ENCODE results near the gene CTNNBL1.

CTNNBL1 gene

DNA sequence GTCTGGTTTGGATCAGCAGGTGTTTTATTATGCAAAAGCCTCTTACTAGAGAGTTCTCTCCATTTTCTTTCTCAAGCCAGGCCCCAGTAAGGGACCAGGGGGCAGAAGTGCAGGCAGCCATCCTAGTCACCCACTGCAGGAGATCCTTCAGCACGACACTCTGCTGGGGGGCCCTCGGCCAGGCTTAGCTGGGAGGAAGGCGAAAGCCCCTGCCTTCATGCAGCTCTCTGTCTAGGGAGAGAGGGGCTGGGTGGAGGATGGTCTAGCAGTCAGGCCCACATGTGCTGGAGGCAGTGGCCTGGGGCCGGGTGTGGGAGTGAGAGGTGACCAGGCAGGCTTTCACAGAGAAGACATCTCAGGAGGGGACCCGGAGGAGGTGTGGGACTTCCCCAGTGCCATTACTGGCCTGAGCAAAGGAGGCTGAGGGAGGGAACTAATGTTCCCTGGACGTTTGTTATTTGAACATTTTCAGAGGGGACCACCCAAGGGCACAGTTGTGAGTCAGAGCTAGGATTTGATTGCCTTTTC lies 175.6 kb downstream of the CTNNBL1 start:
- TF ChIP-seq, protein P1, sequence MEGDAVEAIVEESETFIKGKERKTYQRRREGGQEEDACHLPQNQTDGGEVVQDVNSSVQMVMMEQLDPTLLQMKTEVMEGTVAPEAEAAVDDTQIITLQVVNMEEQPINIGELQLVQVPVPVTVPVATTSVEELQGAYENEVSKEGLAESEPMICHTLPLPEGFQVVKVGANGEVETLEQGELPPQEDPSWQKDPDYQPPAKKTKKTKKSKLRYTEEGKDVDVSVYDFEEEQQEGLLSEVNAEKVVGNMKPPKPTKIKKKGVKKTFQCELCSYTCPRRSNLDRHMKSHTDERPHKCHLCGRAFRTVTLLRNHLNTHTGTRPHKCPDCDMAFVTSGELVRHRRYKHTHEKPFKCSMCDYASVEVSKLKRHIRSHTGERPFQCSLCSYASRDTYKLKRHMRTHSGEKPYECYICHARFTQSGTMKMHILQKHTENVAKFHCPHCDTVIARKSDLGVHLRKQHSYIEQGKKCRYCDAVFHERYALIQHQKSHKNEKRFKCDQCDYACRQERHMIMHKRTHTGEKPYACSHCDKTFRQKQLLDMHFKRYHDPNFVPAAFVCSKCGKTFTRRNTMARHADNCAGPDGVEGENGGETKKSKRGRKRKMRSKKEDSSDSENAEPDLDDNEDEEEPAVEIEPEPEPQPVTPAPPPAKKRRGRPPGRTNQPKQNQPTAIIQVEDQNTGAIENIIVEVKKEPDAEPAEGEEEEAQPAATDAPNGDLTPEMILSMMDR (IDR thresholded peaks at IDR 0.05; ENCODE audit: low read depth, low read length, missing control alignments) = no peak
- Histone ChIP-seq H3K27ac (no peak overlapping the region), H3K36me3 (replicated peaks) (no peaks in the 10 kb centered on the region)

DNA sequence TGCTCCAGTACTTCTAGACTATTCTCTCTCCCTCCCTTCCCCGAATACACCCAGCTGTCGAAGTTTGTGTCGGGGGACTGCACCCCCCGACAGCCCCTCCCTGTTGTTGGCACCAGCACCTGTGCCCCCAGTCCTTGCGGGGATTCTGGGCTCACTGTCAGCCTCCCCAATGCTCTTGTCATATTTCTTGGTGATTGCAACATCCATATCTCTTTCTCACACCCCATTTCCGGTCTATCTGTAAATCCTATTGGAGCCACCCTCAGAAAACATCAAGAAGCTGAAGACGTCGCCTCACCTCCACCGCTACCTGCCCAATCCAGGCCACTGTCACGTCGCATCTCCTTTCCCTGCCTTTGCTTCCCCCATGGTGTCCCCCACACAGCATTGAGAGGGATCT lies 176.5 kb downstream of the CTNNBL1 start:
- no peak overlapping the region for H3K4me3 ChIP-seq (ENCODE audit: low read depth, low read length)
- TF ChIP-seq, protein P1 (IDR thresholded peaks at IDR 0.05; ENCODE audit: low read depth, low read length, missing control alignments) = no peak
- no peak overlapping the region for H3K27ac ChIP-seq
- in situ Hi-C loops (cut with HindIII; ENCODE audit: low pct_ligation_motif_present, low sequenced_read_pairs) = no loop called here
- no peaks in the 10 kb centered on the region for H3K27me3 ChIP-seq (replicated peaks)
- DNase-seq = no peak
- no peaks in the 10 kb centered on the region for H3K36me3 ChIP-seq (replicated peaks)

More for the DNA sequence above, 175.6 kb downstream of the CTNNBL1 start:
- Histone ChIP-seq H3K4me3 (ENCODE audit: low read depth, low read length) (no peak overlapping the region), H3K27me3 (replicated peaks) (no peaks in the 10 kb centered on the region)
- in situ Hi-C loops (cut with HindIII; ENCODE audit: low pct_ligation_motif_present, low sequenced_read_pairs) = no loop called here
- no peak for DNase-seq

DNA sequence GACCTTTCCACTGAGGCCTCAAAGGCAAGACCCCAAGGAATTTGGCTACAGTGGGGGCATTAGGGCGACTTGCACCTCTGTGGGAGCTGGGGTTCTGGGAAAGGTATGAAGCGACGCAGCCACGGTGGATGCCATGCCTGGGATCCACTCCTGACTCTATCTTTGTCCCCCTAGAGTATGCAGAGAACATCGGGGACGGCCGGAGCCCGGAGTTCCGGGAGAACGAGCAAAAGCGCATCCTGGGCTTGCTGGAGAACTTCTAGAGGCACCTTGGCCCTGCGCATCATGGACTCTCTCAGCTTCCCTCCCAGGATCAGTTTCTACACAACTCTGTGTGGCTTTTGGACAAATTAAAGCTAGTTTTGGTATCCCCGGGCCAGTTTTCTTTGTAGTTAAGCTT lies 177.9 kb downstream of the CTNNBL1 start:
- TF ChIP-seq, protein P1 (IDR thresholded peaks at IDR 0.05; ENCODE audit: low read depth, low read length, missing control alignments) = no peak
- Histone ChIP-seq H3K4me3 (ENCODE audit: low read depth, low read length) (no peak overlapping the region), H3K36me3 (replicated peaks) (no peaks in the 10 kb centered on the region), H3K27ac (no peak overlapping the region), H3K27me3 (replicated peaks) (no peaks in the 10 kb centered on the region)
- in situ Hi-C loops (cut with HindIII; ENCODE audit: low pct_ligation_motif_present, low sequenced_read_pairs) = no loop called here
- no peak for DNase-seq

DNA sequence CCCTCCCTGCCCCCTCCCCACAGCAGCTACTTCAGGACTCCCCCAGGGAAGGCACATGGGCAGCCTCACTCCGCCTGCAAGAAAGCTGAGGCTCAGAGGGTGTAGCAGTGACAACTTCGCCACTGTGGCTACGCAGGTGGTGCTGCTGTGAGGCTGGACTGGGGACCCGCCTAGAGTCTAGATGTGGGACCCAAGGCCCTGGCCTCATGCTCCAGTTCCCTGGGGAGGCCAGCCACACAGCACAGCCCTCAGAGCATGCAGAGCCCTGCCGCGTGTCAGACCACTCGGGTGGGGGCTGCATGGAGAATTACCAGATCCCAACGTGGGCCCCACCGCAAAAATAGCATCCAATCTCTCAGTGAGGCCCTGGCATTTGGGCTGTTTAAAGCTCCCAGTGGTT lies 178.3 kb downstream of the CTNNBL1 start:
- no peak overlapping the region for H3K4me3 ChIP-seq (ENCODE audit: low read depth, low read length)
- no peaks in the 10 kb centered on the region for H3K36me3 ChIP-seq (replicated peaks)
- DNase-seq = no peak
- no peaks in the 10 kb centered on the region for H3K27me3 ChIP-seq (replicated peaks)
- TF ChIP-seq, protein P1 (IDR thresholded peaks at IDR 0.05; ENCODE audit: low read depth, low read length, missing control alignments) = no peak
- no peak overlapping the region for H3K27ac ChIP-seq
- in situ Hi-C loops (cut with HindIII; ENCODE audit: low pct_ligation_motif_present, low sequenced_read_pairs) = no loop called here

DNA sequence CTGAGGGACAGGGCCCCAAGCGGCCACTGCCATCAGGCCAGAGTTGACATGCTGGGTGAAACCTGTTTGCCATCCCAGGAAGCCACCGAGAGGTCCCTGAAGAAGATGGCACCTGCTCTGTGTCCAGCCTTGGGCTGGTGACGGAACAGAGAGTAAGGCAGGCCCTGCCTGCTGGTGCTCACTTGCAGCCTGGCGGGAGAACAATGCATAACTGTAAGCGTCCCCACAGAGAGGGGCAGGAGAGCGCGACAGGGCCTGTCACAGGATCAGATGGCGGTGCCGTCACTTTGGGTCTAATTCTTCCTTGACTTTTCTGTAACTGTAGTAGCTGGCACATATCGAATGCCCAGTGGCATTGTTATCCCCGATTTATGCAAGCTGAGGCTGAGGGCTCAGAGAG lies 180.1 kb downstream of the CTNNBL1 start:
- in situ Hi-C loops (cut with HindIII; ENCODE audit: low pct_ligation_motif_present, low sequenced_read_pairs) = no loop called here
- TF ChIP-seq, protein P1 (IDR thresholded peaks at IDR 0.05; ENCODE audit: low read depth, low read length, missing control alignments) = no peak
- Histone ChIP-seq H3K27ac (no peak overlapping the region), H3K27me3 (replicated peaks) (no peaks in the 10 kb centered on the region), H3K4me3 (ENCODE audit: low read depth, low read length) (no peak overlapping the region), H3K36me3 (replicated peaks) (no peaks in the 10 kb centered on the region)
- no peak for DNase-seq

Data from brain microvascular endothelial cell (primary cell).